ENCODE results near the gene GRM7. TPM values are rescaled to one million over a fixed set of nuclear protein-coding genes. Genes with fewer than 3 reads are reported as not detected.

GRM7 gene
- total RNA-seq, 1 experiment from 2014 or later: 0.28 TPM

DNA sequence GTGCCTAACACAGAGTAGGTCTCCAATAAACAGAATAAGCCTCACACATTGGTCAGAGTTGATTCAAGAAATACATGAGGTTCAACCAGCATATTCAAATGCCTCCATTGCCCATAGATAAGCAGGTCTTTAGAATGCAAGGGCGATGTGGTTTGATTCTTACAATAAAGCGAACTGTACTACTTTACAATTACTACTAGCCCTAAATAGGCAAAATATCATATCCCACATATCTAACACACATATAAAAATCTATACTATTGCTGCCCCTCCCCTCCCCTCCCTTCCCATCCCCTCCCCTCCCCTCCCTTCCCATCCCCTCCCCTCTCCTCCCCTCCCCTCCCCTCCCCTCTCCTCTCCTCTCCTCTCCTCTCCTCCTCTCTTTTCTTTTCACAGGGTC lies 6.7 kb upstream of the GRM7 start:
- H3K4me1 Mint-ChIP-seq: no peaks in the 10 kb centered on the region
- no CpG with 5 or more reads among the region's 2 CpGs for WGBS (ENCODE audit: extremely low coverage, insufficient read length, low lambda C conversion rate)
- Histone ChIP-seq H4K8ac (replicated peaks; ENCODE audit: insufficient read length, low read depth, low read length) (no peak overlapping the region), H4K20me1 (ENCODE audit: control insufficient read depth, insufficient read depth, insufficient read length) (no peaks in the 10 kb centered on the region), H3K14ac (ENCODE audit: insufficient read depth, low read length) (no peak overlapping the region), H3K23ac (ENCODE audit: insufficient read length, low read depth, low read length) (no peak overlapping the region), H4K91ac (ENCODE audit: insufficient read length, low read depth, low read length) (no peak overlapping the region), H3K4ac (ENCODE audit: low read depth, low read length) (no peak overlapping the region), H2AK5ac (ENCODE audit: insufficient read length, low read length) (no peak overlapping the region), H4K5ac (ENCODE audit: insufficient read length, low read depth, low read length) (no peak overlapping the region), H3K23me2 (ENCODE audit: insufficient read length, low read depth, low read length, poor library complexity, severe bottlenecking) (no peaks in the 10 kb centered on the region), H3K9me3 (ENCODE audit: control insufficient read depth, low read depth, low read length) (no peaks in the 10 kb centered on the region), H2BK12ac (ENCODE audit: insufficient read length, low read depth, low read length) (no peak overlapping the region), H2BK20ac (ENCODE audit: low read depth, low read length, poor library complexity, severe bottlenecking) (no peak overlapping the region), H2AFZ (ENCODE audit: low read length) (no peak overlapping the region), H3T11ph (ENCODE audit: low read length) (no peak overlapping the region), H2BK120ac (ENCODE audit: low read depth, low read length, poor library complexity, severe bottlenecking) (no peak overlapping the region), H3K79me1 (ENCODE audit: insufficient read depth, low read depth, low read length, poor library complexity, severe bottlenecking) (no peaks in the 10 kb centered on the region), H3K27ac (ENCODE audit: insufficient read length, low read depth, low read length) (no peak overlapping the region), H3K9ac (ENCODE audit: extremely low read depth, insufficient read length, low read length) (no peak overlapping the region), H3K18ac (ENCODE audit: insufficient read length, low read depth, low read length) (no peak overlapping the region), H3K4me1 (ENCODE audit: insufficient read depth, low read length) (no peaks in the 10 kb centered on the region), H2BK5ac (ENCODE audit: insufficient read length, low read length) (no peak overlapping the region), H3K79me2 (ENCODE audit: insufficient read depth, low read length) (no peaks in the 10 kb centered on the region), H2BK15ac (ENCODE audit: low read depth, low read length) (no peak overlapping the region), H3K4me2 (ENCODE audit: insufficient read depth, insufficient read length, low read length) (no peak overlapping the region), H3K56ac (ENCODE audit: insufficient read length, low read depth, low read length) (no peak overlapping the region), H3K27me3 (ENCODE audit: insufficient read depth, low read length) (peaks cover 1% of the 10 kb centered on the region; the same call in 1 of the 2 replicates)
- DNase-seq: no peak
- no peaks in the 10 kb centered on the region for H3K9me3 Mint-ChIP-seq
- no peak overlapping the region for H3K4me3 Mint-ChIP-seq
- TF ChIP-seq, protein P1, sequence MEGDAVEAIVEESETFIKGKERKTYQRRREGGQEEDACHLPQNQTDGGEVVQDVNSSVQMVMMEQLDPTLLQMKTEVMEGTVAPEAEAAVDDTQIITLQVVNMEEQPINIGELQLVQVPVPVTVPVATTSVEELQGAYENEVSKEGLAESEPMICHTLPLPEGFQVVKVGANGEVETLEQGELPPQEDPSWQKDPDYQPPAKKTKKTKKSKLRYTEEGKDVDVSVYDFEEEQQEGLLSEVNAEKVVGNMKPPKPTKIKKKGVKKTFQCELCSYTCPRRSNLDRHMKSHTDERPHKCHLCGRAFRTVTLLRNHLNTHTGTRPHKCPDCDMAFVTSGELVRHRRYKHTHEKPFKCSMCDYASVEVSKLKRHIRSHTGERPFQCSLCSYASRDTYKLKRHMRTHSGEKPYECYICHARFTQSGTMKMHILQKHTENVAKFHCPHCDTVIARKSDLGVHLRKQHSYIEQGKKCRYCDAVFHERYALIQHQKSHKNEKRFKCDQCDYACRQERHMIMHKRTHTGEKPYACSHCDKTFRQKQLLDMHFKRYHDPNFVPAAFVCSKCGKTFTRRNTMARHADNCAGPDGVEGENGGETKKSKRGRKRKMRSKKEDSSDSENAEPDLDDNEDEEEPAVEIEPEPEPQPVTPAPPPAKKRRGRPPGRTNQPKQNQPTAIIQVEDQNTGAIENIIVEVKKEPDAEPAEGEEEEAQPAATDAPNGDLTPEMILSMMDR (conservative IDR thresholded peaks at IDR 0.05): no peak
- H3K27me3 Mint-ChIP-seq (ENCODE audit: low read depth): peaks cover 58% of the 10 kb centered on the region
- H3K27ac Mint-ChIP-seq: no peak overlapping the region
- no peaks in the 10 kb centered on the region for H3K36me3 Mint-ChIP-seq (ENCODE audit: insufficient read depth in 1 of 3, low read depth in 3 of 3)
